ENCODE data around the gene PDE4B.

PDE4B gene

DNA sequence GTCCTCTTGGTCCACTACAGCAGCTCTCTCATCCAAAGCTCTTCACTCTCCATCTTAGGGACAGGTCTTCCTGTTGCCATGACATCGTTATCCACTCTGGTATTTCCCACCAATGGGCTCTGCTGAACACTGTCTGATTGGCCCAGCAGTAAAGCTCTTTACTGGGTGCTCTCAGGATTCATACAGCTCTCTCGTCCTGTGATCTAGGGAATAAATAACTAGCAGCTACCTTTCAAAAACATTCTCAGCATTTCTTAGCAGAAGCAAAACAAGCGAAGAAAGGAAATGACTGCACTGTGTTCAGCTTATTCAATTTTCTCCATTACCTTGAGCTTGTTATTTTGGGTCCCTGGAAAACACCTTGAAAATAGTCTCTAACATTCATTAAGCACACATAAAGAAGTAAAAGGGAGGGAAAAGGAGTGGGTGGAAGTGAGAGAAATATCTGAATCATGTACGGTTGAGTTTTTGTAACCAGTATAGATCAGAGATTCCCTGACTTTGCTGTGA lies 577.8 kb downstream of the PDE4B start:
- H3K36me3 ChIP-seq = peaks cover 9% of the 10 kb centered on the region
- no peaks in the 10 kb centered on the region for H3K9me3 ChIP-seq
- TF ChIP-seq, protein P1, sequence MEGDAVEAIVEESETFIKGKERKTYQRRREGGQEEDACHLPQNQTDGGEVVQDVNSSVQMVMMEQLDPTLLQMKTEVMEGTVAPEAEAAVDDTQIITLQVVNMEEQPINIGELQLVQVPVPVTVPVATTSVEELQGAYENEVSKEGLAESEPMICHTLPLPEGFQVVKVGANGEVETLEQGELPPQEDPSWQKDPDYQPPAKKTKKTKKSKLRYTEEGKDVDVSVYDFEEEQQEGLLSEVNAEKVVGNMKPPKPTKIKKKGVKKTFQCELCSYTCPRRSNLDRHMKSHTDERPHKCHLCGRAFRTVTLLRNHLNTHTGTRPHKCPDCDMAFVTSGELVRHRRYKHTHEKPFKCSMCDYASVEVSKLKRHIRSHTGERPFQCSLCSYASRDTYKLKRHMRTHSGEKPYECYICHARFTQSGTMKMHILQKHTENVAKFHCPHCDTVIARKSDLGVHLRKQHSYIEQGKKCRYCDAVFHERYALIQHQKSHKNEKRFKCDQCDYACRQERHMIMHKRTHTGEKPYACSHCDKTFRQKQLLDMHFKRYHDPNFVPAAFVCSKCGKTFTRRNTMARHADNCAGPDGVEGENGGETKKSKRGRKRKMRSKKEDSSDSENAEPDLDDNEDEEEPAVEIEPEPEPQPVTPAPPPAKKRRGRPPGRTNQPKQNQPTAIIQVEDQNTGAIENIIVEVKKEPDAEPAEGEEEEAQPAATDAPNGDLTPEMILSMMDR (IDR thresholded peaks at IDR 0.05; ENCODE audit: low read depth, low read length) = no peak
- no peak for DNase-seq
- H3K4me3 ChIP-seq (ENCODE audit: low read depth, low read length) = no peak overlapping the region
- no peaks in the 10 kb centered on the region for H3K27me3 ChIP-seq
- H3K4me1 ChIP-seq = no peaks in the 10 kb centered on the region

DNA sequence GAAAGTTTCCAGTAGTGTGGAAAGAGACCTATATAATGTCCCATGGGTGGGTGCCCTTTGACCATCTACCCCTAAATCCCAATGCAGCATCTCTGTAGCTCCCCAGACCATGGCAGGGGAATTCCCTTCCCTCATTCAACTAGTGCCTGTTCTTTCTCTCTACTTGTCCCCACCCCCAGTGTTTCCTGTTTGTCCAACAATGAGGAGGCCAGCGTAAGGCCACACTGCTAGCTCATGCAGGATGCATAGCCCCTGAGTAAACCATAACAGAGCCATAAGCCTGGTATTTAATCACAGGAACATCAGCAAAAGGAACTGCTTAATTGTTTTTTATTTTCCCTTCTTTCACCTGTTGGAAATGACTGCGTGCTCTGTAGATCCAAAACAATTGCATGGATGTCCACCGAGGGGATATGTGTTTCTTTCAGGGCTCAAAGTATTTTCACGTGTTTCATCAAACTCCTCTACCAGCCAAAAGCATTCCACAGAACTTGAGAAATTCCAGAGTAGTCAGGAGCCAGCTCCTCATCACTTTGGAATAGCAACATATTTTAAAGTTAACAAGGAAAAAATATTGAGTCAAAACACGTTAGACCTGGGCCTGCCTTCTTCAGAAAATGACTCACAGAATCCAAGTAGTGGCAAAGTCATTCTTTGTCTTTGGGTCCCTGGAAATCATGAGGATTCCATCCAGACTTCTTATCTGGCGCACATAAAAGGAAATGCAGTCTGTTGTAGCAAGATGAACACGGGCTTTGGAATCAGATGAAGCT lies 578.7 kb downstream of the PDE4B start:
- TF ChIP-seq, protein P1 (IDR thresholded peaks at IDR 0.05; ENCODE audit: low read depth, low read length) = no peak
- Histone ChIP-seq H3K36me3 (peaks cover 7% of the 10 kb centered on the region), H3K27me3 (no peaks in the 10 kb centered on the region), H3K9me3 (no peaks in the 10 kb centered on the region), H3K4me3 (ENCODE audit: low read depth, low read length) (no peak overlapping the region), H3K4me1 (no peaks in the 10 kb centered on the region)
- DNase-seq = no peak

DNA sequence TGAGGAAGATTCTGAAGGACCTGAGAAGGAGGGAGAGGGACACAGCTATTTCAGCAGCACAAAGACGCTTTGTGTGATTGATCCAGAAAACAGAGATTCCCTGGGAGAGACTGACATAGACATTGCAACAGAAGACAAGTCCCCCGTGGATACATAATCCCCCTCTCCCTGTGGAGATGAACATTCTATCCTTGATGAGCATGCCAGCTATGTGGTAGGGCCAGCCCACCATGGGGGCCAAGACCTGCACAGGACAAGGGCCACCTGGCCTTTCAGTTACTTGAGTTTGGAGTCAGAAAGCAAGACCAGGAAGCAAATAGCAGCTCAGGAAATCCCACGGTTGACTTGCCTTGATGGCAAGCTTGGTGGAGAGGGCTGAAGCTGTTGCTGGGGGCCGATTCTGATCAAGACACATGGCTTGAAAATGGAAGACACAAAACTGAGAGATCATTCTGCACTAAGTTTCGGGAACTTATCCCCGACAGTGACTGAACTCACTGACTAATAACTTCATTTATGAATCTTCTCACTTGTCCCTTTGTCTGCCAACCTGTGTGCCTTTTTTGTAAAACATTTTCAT lies 579.9 kb downstream of the PDE4B start:
- Histone ChIP-seq H3K36me3 (peaks cover 5% of the 10 kb centered on the region), H3K9me3 (no peaks in the 10 kb centered on the region), H3K27me3 (no peaks in the 10 kb centered on the region), H3K4me3 (ENCODE audit: low read depth, low read length) (no peak overlapping the region), H3K4me1 (no peaks in the 10 kb centered on the region)
- TF ChIP-seq, protein P1 (IDR thresholded peaks at IDR 0.05; ENCODE audit: low read depth, low read length) = no peak
- no peak for DNase-seq

DNA sequence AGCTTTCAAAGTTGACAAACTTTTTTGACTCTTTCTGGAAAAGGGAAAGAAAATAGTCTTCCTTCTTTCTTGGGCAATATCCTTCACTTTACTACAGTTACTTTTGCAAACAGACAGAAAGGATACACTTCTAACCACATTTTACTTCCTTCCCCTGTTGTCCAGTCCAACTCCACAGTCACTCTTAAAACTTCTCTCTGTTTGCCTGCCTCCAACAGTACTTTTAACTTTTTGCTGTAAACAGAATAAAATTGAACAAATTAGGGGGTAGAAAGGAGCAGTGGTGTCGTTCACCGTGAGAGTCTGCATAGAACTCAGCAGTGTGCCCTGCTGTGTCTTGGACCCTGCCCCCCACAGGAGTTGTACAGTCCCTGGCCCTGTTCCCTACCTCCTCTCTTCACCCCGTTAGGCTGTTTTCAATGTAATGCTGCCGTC lies 580.5 kb downstream of the PDE4B start:
- Histone ChIP-seq H3K36me3 (peaks cover 5% of the 10 kb centered on the region), H3K4me1 (no peaks in the 10 kb centered on the region), H3K27me3 (no peaks in the 10 kb centered on the region), H3K9me3 (no peaks in the 10 kb centered on the region), H3K4me3 (ENCODE audit: low read depth, low read length) (no peak overlapping the region)
- DNase-seq = no peak
- TF ChIP-seq, protein P1 (IDR thresholded peaks at IDR 0.05; ENCODE audit: low read depth, low read length) = no peak

DNA sequence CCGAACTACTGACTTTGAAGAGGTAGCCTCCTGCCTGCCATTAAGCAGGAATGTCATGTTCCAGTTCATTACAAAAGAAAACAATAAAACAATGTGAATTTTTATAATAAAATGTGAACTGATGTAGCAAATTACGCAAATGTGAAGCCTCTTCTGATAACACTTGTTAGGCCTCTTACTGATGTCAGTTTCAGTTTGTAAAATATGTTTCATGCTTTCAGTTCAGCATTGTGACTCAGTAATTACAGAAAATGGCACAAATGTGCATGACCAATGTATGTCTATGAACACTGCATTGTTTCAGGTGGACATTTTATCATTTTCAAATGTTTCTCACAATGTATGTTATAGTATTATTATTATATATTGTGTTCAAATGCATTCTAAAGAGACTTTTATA lies 581.5 kb downstream of the PDE4B start:
- DNase-seq = no peak
- Histone ChIP-seq H3K36me3 (peaks cover 5% of the 10 kb centered on the region), H3K4me1 (no peaks in the 10 kb centered on the region), H3K9me3 (no peaks in the 10 kb centered on the region), H3K4me3 (ENCODE audit: low read depth, low read length) (no peak overlapping the region), H3K27me3 (no peaks in the 10 kb centered on the region)
- TF ChIP-seq, protein P1 (IDR thresholded peaks at IDR 0.05; ENCODE audit: low read depth, low read length) = no peak

DNA sequence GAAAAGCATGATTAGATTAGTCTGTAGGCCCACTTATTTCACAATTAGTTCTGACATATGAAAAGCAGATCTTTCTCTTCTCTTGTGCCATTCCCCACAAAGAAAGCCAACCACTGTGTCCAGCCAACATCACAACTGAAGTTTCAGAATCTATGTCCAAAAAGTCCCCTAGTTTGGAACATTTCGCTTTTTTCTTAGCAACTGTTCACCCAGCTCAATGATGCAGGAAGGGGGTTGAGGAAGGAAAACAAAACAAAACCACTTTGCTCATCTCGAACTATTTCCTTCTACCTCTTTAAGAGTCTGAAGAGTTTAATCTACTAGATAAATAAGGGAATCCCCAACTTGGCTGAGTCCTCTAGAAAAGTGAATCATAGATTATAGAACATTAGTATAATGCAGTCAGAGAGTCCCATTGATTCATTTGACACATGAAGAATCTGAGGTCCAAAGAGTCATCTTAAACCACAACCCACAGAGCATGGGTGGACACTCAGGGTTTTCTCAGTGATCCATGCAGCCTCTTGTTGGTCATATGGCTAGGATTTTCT lies 581.9 kb downstream of the PDE4B start:
- Histone ChIP-seq H3K36me3 (peaks cover 5% of the 10 kb centered on the region), H3K4me3 (ENCODE audit: low read depth, low read length) (no peak overlapping the region), H3K9me3 (no peaks in the 10 kb centered on the region), H3K4me1 (no peaks in the 10 kb centered on the region), H3K27me3 (no peaks in the 10 kb centered on the region)
- TF ChIP-seq, protein P1 (IDR thresholded peaks at IDR 0.05; ENCODE audit: low read depth, low read length) = no peak
- no peak for DNase-seq

Measured in BE2C (cell line).